GM12865 (cell line): Measurements from ENCODE around the gene FOXO3.

ENCODE experiments used
- DNase-seq: peaks from one replicate; pipeline ENCODE4 v3.0.0; 2010; ENCODE audit warnings: low read depth
- H3K4me3 ChIP-seq: 2 replicates; pipeline ENCODE4 v1.5.1; 2011; ENCODE audit warnings: mild to moderate bottlenecking, low read depth, low read length, control low read depth
- TF ChIP-seq, protein P1 (sequence below): IDR thresholded peaks from 2 replicates; pipeline ENCODE4 v1.5.1; 2011; ENCODE audit warnings: low read length, control low read depth, low read depth, inconsistent platforms; ENCODE audit not compliant: insufficient read depth; ENCODE audit errors: missing control alignments

The FOXO3 gene

DNA sequence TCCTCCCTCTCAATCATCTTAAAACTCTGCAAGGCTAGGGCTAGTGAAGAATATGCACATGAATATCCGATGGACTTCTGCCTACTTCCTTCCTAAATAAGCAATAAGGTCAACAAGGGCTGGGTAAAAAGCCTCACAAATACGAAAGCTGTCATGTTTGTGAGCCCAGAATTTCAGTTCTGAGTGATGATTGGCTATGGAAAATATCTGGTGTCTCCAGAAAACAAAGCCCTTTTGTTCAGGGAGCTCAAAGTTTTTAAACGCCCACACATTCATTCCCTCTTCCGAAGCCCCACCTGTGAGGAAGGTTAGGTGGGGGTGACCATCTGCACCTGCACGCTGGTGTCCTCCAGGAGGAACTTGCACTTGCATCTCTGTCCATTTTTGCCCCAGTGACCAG lies 160.6 kb downstream of the FOXO3 start:
- no peak for DNase-seq
- no peak overlapping the region for H3K4me3 ChIP-seq
- TF ChIP-seq, protein P1, sequence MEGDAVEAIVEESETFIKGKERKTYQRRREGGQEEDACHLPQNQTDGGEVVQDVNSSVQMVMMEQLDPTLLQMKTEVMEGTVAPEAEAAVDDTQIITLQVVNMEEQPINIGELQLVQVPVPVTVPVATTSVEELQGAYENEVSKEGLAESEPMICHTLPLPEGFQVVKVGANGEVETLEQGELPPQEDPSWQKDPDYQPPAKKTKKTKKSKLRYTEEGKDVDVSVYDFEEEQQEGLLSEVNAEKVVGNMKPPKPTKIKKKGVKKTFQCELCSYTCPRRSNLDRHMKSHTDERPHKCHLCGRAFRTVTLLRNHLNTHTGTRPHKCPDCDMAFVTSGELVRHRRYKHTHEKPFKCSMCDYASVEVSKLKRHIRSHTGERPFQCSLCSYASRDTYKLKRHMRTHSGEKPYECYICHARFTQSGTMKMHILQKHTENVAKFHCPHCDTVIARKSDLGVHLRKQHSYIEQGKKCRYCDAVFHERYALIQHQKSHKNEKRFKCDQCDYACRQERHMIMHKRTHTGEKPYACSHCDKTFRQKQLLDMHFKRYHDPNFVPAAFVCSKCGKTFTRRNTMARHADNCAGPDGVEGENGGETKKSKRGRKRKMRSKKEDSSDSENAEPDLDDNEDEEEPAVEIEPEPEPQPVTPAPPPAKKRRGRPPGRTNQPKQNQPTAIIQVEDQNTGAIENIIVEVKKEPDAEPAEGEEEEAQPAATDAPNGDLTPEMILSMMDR, result no peak

GRCh38 chr6:108723594-108723993 lies 162.9 kb downstream of the FOXO3 start:
- DNase-seq, result no peak
- TF ChIP-seq, protein P1, result no peak
- no peak overlapping the region for H3K4me3 ChIP-seq

- TF ChIP-seq, protein P1, result no peak
- no peak for DNase-seq
- no peak overlapping the region for H3K4me3 ChIP-seq
Observed at GRCh38 chr6:108726726-108727339, 166.1 kb downstream of the FOXO3 start.

DNA sequence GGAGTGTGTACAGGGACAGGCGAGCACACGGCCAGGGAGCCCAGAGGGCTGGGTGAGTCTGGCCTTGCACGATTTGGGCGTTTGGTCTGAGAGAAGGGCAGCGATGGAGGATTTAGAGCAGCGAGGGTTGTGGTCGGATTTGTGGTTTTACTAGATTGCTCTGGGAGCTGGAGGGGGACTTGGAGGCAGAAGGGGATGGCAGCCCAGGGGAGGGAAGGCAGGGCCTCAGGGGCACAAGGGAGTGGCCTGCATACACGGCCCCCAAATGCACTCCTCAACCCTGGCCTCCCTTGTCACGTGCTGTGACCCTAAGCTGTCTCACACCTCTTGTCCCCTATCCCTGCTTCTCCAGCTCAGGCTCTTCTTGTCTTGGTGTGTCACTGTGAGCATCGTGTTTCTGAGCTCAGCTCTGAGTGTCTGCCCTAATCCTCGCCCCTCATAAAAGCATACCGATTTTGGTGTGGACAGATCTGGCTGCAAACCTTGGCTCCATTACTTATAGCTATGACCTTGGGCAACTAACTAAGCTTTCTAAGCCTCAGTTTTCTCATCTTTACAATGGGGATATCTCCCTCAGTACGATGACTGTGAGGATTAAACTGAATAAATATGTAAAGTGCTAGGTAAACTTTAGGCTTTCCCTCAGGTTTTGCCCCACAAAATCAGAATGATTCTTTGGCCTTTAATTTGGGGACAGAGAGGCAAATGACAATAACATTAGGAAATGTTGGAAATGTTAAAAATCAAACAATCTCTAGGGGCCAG lies 167.4 kb downstream of the FOXO3 start:
- DNase-seq, result no peak
- TF ChIP-seq, protein P1, result no peak
- H3K4me3 ChIP-seq, result no peak overlapping the region

DNA sequence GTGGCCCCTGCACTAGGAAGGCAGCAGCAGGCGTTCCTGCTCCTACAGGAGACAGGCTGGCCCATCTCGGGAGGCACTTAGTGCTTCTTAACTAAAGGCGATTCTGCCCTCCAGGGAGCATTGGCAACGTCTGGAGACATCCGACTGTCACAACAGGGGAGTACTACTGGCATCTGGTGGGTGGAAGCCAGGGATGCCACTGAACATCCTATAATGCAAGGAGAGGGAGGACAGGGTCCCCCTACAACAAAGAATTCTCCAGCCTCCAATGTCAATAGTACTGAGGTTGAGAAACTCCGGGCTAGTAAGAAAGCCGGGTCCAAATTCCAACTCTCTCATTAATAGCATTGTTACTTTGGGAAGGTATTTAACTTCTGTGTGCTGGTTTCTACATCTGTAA lies 168.1 kb downstream of the FOXO3 start:
- TF ChIP-seq, protein P1, result no peak
- no peak overlapping the region for H3K4me3 ChIP-seq
- no peak for DNase-seq

DNA sequence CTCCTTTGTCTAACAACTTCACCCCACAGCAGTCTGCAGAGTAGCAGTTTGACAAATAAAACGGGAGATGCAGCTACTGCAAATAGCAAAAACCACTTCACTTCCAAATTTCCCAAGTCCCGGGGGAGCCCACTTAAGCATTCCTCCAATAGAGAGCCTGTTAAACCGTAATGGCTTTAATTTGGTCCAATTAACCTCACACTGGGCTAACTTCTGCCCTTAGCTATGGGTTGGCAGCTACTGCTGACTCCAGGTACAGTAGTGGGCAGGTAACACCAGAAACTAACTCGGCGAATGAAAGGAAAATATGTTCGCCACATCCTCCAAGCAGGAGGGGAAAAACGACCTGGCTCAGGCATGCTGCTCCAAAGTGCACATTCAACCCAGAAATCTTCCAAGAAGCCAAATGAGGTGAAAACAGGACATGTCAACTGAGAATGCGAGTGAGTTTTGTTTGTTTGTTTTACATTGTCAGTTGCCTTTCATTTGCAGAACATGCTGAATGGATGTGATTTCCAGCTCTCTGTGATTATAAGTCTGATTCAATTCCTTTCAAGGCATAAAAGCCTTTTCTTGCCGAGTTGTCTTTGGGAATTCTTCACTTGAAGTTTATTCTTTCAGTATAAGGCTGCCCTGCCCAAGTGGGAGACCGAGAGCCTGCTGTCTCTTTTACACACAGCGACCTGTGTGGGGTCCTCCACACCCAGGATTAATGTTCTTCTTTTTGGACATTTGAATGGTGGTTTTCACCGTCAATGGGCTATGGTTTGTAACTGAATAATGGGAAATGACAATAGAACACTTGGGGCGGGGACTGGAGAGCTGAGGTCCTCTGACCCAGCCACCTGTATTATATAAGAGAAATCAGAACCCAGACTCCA lies 170.2 kb downstream of the FOXO3 start:
- DNase-seq, result no peak
- TF ChIP-seq, protein P1, result no peak
- H3K4me3 ChIP-seq, result no peak overlapping the region
